ENCODE results near the gene CDCA8.

Gene CDCA8

DNA sequence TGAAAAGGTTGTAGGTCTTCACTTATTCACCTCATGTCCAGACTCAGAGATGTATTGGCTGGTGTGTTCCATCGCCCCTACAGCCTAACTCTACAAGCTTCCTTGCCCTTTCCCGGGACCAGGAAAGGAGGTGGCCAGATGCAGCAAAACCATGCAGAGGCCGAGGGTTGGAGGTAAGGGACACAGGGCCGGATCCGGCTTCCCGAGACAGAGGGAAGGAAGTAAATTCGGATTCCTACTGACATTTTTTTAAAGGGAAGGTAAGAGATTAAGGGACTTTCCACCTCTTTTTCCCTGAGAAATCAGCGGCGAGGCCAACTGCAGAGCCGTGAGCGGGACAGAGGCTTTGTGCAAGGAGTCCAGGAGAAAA is 59.9 kb downstream of the CDCA8 start:
- peaks cover 2% of the 10 kb centered on the region for H3K4me1 ChIP-seq
- H3K79me2 ChIP-seq = no peaks in the 10 kb centered on the region
- TF ChIP-seq, protein P1, sequence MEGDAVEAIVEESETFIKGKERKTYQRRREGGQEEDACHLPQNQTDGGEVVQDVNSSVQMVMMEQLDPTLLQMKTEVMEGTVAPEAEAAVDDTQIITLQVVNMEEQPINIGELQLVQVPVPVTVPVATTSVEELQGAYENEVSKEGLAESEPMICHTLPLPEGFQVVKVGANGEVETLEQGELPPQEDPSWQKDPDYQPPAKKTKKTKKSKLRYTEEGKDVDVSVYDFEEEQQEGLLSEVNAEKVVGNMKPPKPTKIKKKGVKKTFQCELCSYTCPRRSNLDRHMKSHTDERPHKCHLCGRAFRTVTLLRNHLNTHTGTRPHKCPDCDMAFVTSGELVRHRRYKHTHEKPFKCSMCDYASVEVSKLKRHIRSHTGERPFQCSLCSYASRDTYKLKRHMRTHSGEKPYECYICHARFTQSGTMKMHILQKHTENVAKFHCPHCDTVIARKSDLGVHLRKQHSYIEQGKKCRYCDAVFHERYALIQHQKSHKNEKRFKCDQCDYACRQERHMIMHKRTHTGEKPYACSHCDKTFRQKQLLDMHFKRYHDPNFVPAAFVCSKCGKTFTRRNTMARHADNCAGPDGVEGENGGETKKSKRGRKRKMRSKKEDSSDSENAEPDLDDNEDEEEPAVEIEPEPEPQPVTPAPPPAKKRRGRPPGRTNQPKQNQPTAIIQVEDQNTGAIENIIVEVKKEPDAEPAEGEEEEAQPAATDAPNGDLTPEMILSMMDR (IDR thresholded peaks at IDR 0.05) = no peak
- H2AFZ ChIP-seq = peak overlapping the region; percentile 73
- no peak overlapping the region for H3K4me3 ChIP-seq (ENCODE audit: low read depth, low read length)
- H3K4me2 ChIP-seq (ENCODE audit: low read length) = peak overlapping the region; percentile 44
- no peaks in the 10 kb centered on the region for H3K36me3 ChIP-seq (ENCODE audit: control insufficient read depth, insufficient read depth, low read length)
- no peak overlapping the region for H3K27ac ChIP-seq
- no peak overlapping the region for H3K9ac ChIP-seq
- H3K27me3 ChIP-seq (ENCODE audit: control insufficient read depth, insufficient read depth, low read length) = no peaks in the 10 kb centered on the region
- H3K9me3 ChIP-seq (ENCODE audit: control insufficient read depth, low read length) = no peaks in the 10 kb centered on the region

GRCh38 chr1:37752583-37753471 is 60.5 kb downstream of the CDCA8 start:
- Histone ChIP-seq H3K4me1 (peaks cover 2% of the 10 kb centered on the region), H2AFZ (peak overlapping the region; percentile 73), H3K27me3 (ENCODE audit: control insufficient read depth, insufficient read depth, low read length) (no peaks in the 10 kb centered on the region), H3K36me3 (ENCODE audit: control insufficient read depth, insufficient read depth, low read length) (no peaks in the 10 kb centered on the region), H3K9ac (no peak overlapping the region), H3K9me3 (ENCODE audit: control insufficient read depth, low read length) (no peaks in the 10 kb centered on the region), H3K4me3 (ENCODE audit: low read depth, low read length) (no peak overlapping the region), H3K79me2 (no peaks in the 10 kb centered on the region), H3K4me2 (ENCODE audit: low read length) (peak overlapping the region; percentile 44), H3K27ac (no peak overlapping the region)
- TF ChIP-seq, protein P1 (IDR thresholded peaks at IDR 0.05) = no peak

DNA sequence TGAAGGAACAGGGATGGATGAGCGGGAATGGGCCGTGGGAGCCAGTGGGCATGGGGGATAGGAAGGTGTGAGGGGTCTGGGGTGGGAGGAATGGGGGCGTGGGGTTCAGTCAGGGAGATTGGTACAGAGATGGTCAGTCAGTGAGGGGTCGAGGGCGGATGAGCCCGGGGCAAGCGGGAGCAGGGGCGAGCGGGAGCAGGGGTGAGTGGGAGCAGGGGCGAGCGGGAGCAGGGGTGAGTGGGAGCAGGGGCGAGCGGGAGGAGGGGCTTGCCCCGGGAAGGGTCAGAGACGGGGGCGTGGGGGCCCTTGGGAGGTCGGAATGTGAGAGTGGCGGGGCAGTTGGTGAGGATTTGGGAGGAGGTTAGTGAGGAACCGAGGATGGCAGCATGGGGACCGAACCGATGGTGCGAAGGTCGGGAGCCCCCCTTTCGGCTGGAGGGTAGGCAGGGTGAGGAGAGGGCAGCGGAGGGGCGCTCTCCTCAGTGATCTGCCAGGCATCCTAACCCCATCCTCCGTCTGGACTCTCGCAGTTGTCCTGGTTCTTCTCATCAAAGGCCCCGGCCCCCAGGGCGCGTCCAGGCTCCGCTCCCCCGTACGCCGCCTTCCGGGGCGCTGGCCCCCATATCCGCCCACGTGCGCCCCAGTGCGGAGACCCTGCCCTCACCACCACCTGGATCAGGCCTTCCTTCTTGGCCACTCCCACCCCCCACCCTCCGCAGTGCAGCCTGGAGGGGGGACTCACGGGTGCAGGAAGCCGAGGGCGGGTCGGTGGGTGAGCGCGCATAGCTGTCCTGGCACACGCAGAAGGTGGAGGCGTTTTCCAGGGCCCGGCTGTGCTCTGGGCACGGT is 61.4 kb downstream of the CDCA8 start:
- H2AFZ ChIP-seq = peak overlapping the region; percentile 28
- H3K27me3 ChIP-seq (ENCODE audit: control insufficient read depth, insufficient read depth, low read length) = no peaks in the 10 kb centered on the region
- H3K9ac ChIP-seq = no peak overlapping the region
- H3K27ac ChIP-seq = no peak overlapping the region
- no peaks in the 10 kb centered on the region for H3K9me3 ChIP-seq (ENCODE audit: control insufficient read depth, low read length)
- no peaks in the 10 kb centered on the region for H3K79me2 ChIP-seq
- no peak overlapping the region for H3K4me3 ChIP-seq (ENCODE audit: low read depth, low read length)
- H3K4me2 ChIP-seq (ENCODE audit: low read length) = peak overlapping the region; percentile 38
- TF ChIP-seq, protein P1 (IDR thresholded peaks at IDR 0.05) = no peak
- H3K4me1 ChIP-seq = peaks cover 2% of the 10 kb centered on the region
- no peaks in the 10 kb centered on the region for H3K36me3 ChIP-seq (ENCODE audit: control insufficient read depth, insufficient read depth, low read length)

DNA sequence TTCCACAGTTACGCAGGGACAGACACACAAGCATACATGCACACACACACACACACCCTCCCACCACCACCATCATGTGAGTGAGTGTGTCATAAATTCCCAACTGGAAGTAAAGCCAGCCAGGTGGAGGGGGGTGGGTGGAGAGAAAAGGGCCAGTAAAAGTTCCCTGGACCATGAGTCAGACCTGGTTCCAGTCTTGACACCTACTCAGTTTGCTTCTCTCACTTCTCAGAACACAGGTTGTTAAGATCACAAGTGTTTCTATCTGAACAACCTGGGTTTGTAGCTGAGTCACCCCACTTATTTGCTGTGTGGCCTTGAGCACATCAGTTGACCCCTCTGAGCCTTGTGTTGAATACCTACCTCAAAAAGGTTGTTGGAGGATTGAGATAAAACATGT is 63.0 kb downstream of the CDCA8 start:
- no peaks in the 10 kb centered on the region for H3K27me3 ChIP-seq (ENCODE audit: control insufficient read depth, insufficient read depth, low read length)
- H3K9me3 ChIP-seq (ENCODE audit: control insufficient read depth, low read length) = no peaks in the 10 kb centered on the region
- H3K36me3 ChIP-seq (ENCODE audit: control insufficient read depth, insufficient read depth, low read length) = no peaks in the 10 kb centered on the region
- H2AFZ ChIP-seq = no peak overlapping the region
- H3K79me2 ChIP-seq = no peaks in the 10 kb centered on the region
- H3K27ac ChIP-seq = no peak overlapping the region
- TF ChIP-seq, protein P1 (IDR thresholded peaks at IDR 0.05) = no peak
- H3K9ac ChIP-seq = no peak overlapping the region
- peaks cover 2% of the 10 kb centered on the region for H3K4me1 ChIP-seq
- H3K4me3 ChIP-seq (ENCODE audit: low read depth, low read length) = no peak overlapping the region
- no peak overlapping the region for H3K4me2 ChIP-seq (ENCODE audit: low read length)

All from parathyroid adenoma (tissue), 2 donors.